Mucosa of descending colon (tissue), 3 donors: ENCODE data around the gene SCYL1. TPM values are rescaled to one million over a fixed set of nuclear protein-coding genes. Genes with fewer than 3 reads are reported as not detected.

Experiments used
- ATAC-seq: fragments of 200-7000 bp; cut with Tn5 transposase; one replicate; pipeline ENCODE4 v1.9.1; 2020; ENCODE audit warnings: mild to moderate bottlenecking, moderate library complexity
- DNase-seq, 3 donors: peaks; one replicate each; pipeline ENCODE4 v3.0.0-alpha.2; 2020
- H3K36me3 ChIP-seq: fragments of 200-600 bp; one replicate; pipeline ENCODE4 v1.8.0; 2021; ENCODE audit warnings: low read depth, mild to moderate bottlenecking
- H3K4me1 ChIP-seq: fragments of 200-600 bp; one replicate; pipeline ENCODE4 v1.8.0; 2021; ENCODE audit warnings: low read depth, mild to moderate bottlenecking
- H3K4me3 ChIP-seq: fragments of 200-600 bp; one replicate; pipeline ENCODE4 v1.8.0; 2021; ENCODE audit warnings: mild to moderate bottlenecking
- H3K9me3 ChIP-seq: fragments of 200-600 bp; one replicate; pipeline ENCODE4 v1.8.0; 2021; ENCODE audit warnings: mild to moderate bottlenecking
- intact Hi-C, 2 donors: fragments of 100-400 bp; cut with DNase I in 1 of 2; cut with micrococcal nuclease in 1 of 2; formaldehyde crosslinking; loops; one replicate each; pipeline versions ENCODE4 v1.11.0 to v1.11.1; 2022; cut with DNase I, micrococcal nuclease
- total RNA-seq, 3 donors: library from RNA; stranded (reverse); fragmentation: NEBNext Ultra II Directional in 2 of 3; extraction: Animal tissue kit (Norgen Biotek cat#: 25700) in 2 of 3; gene quantifications; one replicate each; pipeline versions ENCODE4 v1.2.1 to v1.2.4, GENCODE V29; 2021 to 2023
- TF ChIP-seq, protein P1 (sequence below): fragments of 200-600 bp; IDR thresholded peaks from one replicate; pipeline ENCODE4 v1.8.0; 2022; ENCODE audit warnings: antibody characterized with exemption, mild to moderate bottlenecking
- donor health status: DM: no; HTN: no; CAD: no; lungs with moderate emphysema.
- donor health status: DM: no; HTN: no; CAD: no.
- donor health status: DM: no; HTN: yes; CAD: no.

The SCYL1 gene
- total RNA-seq, 3 donors from 2014 or later = 60.1 to 77.4 (median 60.3) TPM

DNA sequence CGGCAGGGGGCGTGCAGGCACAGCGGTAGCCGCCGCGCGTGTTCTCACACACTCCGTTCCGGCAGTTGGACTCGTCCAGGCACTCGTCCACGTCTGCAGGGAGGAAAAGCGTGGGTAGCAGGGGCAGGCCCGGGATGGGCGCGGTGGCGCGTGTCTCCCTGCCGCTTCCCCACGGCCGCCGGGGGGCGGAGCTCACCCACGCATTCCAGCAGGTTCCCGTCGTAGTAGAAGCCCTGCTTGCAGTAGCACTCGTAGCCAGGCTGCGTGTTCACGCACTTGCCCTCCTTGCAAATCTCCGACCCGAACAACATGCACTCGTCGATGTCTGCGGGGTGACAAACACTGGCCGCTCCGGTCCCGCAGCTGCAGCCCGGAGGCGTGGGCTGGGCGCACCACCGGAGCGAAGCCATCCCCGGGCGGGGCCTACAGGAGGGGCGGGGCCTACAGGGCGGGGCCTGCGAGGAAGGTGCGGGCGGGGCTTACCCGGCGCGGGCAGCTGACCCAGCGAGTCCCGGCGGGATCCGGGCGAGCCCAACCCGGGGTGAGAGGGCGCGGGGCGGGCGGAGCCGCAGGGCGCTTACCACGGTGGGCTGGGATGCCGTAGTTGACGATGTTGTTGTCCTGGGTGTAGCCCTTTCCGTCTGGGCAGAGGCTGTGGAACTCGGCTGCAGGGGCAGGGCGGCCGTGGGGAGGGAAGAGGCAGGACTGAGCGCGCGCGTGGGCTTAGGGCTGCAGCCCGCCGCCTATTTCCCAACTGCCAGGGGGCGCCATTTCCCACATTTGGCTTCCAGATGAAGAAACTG lies 15.6 kb downstream of the SCYL1 start:
- ATAC-seq (peak; percentile 93), DNase-seq (peak; percentile 96 to 97 (median 96))
- peak overlapping the region; percentile 30 for H3K4me3 ChIP-seq
- TF ChIP-seq, protein P1, sequence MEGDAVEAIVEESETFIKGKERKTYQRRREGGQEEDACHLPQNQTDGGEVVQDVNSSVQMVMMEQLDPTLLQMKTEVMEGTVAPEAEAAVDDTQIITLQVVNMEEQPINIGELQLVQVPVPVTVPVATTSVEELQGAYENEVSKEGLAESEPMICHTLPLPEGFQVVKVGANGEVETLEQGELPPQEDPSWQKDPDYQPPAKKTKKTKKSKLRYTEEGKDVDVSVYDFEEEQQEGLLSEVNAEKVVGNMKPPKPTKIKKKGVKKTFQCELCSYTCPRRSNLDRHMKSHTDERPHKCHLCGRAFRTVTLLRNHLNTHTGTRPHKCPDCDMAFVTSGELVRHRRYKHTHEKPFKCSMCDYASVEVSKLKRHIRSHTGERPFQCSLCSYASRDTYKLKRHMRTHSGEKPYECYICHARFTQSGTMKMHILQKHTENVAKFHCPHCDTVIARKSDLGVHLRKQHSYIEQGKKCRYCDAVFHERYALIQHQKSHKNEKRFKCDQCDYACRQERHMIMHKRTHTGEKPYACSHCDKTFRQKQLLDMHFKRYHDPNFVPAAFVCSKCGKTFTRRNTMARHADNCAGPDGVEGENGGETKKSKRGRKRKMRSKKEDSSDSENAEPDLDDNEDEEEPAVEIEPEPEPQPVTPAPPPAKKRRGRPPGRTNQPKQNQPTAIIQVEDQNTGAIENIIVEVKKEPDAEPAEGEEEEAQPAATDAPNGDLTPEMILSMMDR = peak; percentile 42
- intact Hi-C loops = no loop called here
- peaks cover 17% of the 10 kb centered on the region for H3K4me1 ChIP-seq
- H3K36me3 ChIP-seq = no peaks in the 10 kb centered on the region
- H3K9me3 ChIP-seq = no peaks in the 10 kb centered on the region

DNA sequence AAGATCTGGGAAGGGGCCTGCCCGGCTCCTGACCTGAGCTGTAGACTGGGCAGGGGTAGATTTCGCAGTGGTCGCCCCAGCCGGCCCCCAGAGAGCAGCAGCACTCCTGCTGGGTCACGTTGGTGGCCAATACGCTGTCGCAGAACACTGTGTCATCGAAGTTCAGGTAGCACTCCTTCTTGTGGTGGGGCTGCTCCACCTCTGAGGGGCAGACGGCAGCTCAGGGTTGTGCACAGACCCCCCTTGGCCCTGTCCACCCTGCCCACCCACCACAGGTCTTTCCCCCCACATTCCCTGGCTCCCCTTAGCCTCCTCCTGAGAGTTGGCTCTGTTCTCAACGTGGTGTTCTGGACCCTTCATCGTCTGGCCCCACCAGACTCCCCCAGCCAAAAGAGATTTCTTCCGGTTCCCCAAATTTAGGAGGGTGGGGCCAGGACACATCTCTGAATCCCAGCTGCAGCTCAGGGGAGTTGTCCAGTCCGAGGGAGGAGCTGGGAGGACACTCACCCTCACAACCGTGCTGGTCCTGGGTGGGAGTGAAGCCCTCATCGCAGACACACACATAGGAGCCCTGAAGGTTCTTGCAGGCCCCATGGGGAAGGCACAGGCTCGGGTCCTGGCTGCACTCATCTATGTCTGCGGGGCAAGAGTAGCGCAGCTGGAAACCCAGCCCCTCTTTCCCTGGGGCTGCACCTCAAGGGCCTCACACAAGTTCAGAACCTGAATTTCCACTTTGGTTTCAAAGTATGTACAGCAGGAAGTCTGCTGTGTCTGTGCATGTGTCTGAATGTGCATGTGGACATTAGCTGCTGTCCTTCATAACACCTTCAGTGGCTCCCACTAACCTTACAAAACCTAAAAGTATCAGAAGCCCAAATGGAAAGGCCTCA lies 16.5 kb downstream of the SCYL1 start:
- Histone ChIP-seq H3K9me3 (no peaks in the 10 kb centered on the region), H3K4me3 (no peak overlapping the region), H3K4me1 (peaks cover 21% of the 10 kb centered on the region), H3K36me3 (no peaks in the 10 kb centered on the region)
- DNase-seq (no peak), ATAC-seq (no peak)
- intact Hi-C loops = no loop called here
- TF ChIP-seq, protein P1 = no peak

DNA sequence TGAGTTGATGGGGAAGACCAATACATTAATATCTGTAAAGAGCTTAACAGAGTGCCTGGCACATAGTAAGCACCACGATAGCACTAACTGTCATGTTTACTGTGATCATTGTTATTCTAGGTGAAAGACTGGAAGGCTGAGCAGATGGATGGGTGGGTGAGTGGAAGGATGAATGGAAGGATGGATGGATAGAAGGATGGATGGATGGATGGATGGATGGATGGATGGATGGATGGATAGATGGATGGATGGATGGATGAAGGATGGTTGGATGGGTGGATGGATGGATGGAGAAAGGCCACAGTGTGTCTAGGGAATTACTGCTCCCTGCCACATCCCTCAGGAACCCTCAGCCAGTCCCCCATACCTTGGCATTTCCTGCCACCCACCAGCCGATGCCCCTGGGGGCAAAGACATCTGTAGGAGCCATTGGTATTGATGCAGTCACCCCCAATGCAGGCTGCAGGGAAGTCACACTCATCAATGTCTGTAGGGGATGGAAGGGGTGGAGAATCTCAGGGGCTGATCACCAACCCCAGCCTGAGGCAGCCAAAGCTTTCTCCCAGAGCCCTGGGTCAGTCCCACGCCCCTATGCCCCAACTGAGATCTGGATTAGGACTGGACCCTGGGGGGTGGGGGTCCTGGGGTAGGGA lies 18.0 kb downstream of the SCYL1 start:
- TF ChIP-seq, protein P1 = no peak
- ATAC-seq = no peak
- no peak for DNase-seq
- Histone ChIP-seq H3K4me1 (peaks cover 21% of the 10 kb centered on the region), H3K4me3 (no peak overlapping the region), H3K9me3 (no peaks in the 10 kb centered on the region), H3K36me3 (no peaks in the 10 kb centered on the region)
- intact Hi-C loops = no loop called here

DNA sequence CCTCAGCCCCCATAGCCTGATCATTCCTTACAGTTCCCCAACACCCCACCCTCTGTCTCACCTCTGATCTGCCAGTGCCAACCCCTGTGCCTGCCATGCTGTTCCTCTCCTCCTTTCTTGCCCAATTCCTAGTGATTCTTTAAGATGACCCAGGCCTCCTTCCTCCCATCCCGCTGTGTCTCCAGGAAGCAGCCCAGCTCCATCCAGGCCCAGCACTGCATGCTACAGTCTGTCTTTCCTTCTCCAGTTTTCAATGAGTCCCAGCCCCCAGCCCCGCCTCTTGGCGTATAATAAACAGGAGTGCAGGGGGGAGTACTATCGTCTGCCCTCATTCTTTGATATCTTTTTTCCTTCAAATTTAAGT lies 21.0 kb downstream of the SCYL1 start:
- H3K9me3 ChIP-seq = no peaks in the 10 kb centered on the region
- DNase-seq (peak in 2 of 3 donors; percentile 53 to 60), ATAC-seq (peak; percentile 17)
- H3K4me3 ChIP-seq = peak overlapping the region; percentile 22
- intact Hi-C loops = no loop called here
- TF ChIP-seq, protein P1 = no peak
- H3K4me1 ChIP-seq = peaks cover 12% of the 10 kb centered on the region
- H3K36me3 ChIP-seq = no peaks in the 10 kb centered on the region

DNA sequence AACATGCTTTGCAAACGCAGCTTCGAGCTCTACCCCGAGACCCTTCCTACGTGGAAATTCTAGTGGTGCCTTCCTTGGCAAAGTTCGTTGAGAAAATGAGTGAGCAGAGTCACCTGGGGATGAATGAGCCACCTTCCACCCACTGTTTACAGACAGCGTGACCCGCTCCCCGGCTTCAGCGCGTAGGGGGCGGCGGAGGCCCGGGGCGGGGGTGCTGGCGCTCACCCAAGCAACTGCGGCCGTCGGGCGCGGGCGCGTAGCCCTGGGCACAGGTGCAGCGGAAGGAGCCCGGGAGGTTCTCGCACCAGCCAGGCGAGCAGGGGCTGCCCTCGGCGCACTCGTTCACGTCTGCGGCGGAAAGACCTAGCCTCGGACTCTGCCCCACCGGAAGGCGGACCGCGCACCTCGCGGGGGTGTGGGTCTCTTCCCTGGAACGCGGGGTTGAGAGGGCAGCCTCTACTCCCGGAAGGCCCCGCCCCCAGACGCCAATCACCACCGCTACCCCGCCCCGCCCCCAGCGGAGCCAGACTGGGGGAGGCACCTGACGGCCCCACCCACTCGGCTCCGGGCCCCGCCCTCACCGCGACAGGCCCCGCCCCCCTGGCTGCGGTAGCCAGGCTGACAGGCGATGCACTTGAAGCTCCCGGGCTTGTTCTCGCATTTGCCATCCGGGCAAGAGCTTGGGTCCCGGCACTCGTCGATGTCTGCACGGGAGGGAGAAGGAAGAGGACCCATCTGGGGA lies 21.5 kb downstream of the SCYL1 start:
- intact Hi-C loops = no loop called here

More for the DNA sequence above, 21.5 kb downstream of the SCYL1 start:
- TF ChIP-seq, protein P1 = no peak
- ATAC-seq = peak; percentile 92
- H3K4me1 ChIP-seq = peaks cover 11% of the 10 kb centered on the region
- peak; percentile 98 to 99 (median 99) for DNase-seq
- H3K9me3 ChIP-seq = no peaks in the 10 kb centered on the region
- H3K4me3 ChIP-seq = peak overlapping the region; percentile 22
- no peaks in the 10 kb centered on the region for H3K36me3 ChIP-seq
